T1000 (cell line): Measurements from ENCODE around the gene SLC23A2.
"Not testable (repeated sequence)": the region's sequence is repeated elsewhere in the genome, so short reads cannot be mapped to it uniquely, and the experiment has no call there.

Experiments used
- DNase-seq: peaks from one replicate; lab custom pipeline; 2025; ENCODE audit warnings: mixed read lengths; lab: John Stamatoyannopoulos, UW

The SLC23A2 gene

GRCh38 chr20:5001174-5002076, at the start of gene SLC23A2:
SLC23A2 (minus strand) TSS chr20:5001510; CDS start chr20:4932562, 68,948 bp downstream.
- DNase-seq: no peak

GRCh38 chr20:5046656-5047339, 45.5 kb upstream of the SLC23A2 start:
- DNase-seq: no peak

- no peak for DNase-seq
These were observed 44.6 kb upstream of the SLC23A2 start for GRCh38 chr20:5045906-5046305.

- no peak for DNase-seq
These were observed 42.8 kb upstream of the SLC23A2 start for GRCh38 chr20:5044075-5044620.

- DNase-seq: peak; percentile 9
These were observed 40.1 kb upstream of the SLC23A2 start for GRCh38 chr20:5041433-5041832.

GRCh38 chr20:5040345-5040744, 39.0 kb upstream of the SLC23A2 start:
- no peak for DNase-seq

GRCh38 chr20:5039889-5040288, 38.6 kb upstream of the SLC23A2 start:
- no peak for DNase-seq

- DNase-seq: no peak
These were observed 37.9 kb upstream of the SLC23A2 start for GRCh38 chr20:5039255-5039657.

- no peak for DNase-seq
These were observed 35.5 kb upstream of the SLC23A2 start for GRCh38 chr20:5036828-5037227.

GRCh38 chr20:5035518-5035917, 34.2 kb upstream of the SLC23A2 start:
- not testable (repeated sequence) for DNase-seq

- no peak for DNase-seq
These were observed 32.3 kb upstream of the SLC23A2 start for GRCh38 chr20:5033566-5033965.

GRCh38 chr20:5031701-5032100, 30.4 kb upstream of the SLC23A2 start:
- DNase-seq: not testable (repeated sequence)

GRCh38 chr20:5031206-5031557, 29.9 kb upstream of the SLC23A2 start:
- no peak for DNase-seq

- DNase-seq: no peak
These were observed 29.3 kb upstream of the SLC23A2 start for GRCh38 chr20:5030348-5031205.

- DNase-seq: not testable (repeated sequence)
These were observed 27.1 kb upstream of the SLC23A2 start for GRCh38 chr20:5028258-5029059.

GRCh38 chr20:5024982-5025381, 23.7 kb upstream of the SLC23A2 start:
- no peak for DNase-seq

- DNase-seq: no peak
These were observed 22.8 kb upstream of the SLC23A2 start for GRCh38 chr20:5024103-5024502.

- not testable (repeated sequence) for DNase-seq
These were observed 21.9 kb upstream of the SLC23A2 start for GRCh38 chr20:5023171-5023570.

GRCh38 chr20:5020760-5021159, 19.4 kb upstream of the SLC23A2 start:
- no peak for DNase-seq

- no peak for DNase-seq
These were observed 12.6 kb upstream of the SLC23A2 start for GRCh38 chr20:5013682-5014447.
